Upper lobe of left lung (tissue), 4 donors: ENCODE results near the gene SPRTN.

Experiments
- POLR2A ChIP-seq, 4 donors: fragments of 450-650 bp; IDR thresholded peaks; one replicate each; pipeline ENCODE4 v1.5.1; 2016 to 2017; ENCODE audit warnings: antibody characterized with exemption in 4 of 4, mild to moderate bottlenecking in 2 of 4
- POLR2AphosphoS5 ChIP-seq, 2 donors: sonication (generic); formaldehyde crosslinking; IDR thresholded peaks; one replicate each; pipeline ENCODE4 v1.5.1; 2017; ENCODE audit warnings: antibody characterized with exemption in 2 of 2
- TF ChIP-seq, protein P1 (sequence below), 6 experiments: fragments of 450-650 bp in 4 of 6; fragments of 200-600 bp in 2 of 6; sonication (generic) in 2 of 6; IDR thresholded peaks; one replicate each; pipeline ENCODE4 v1.5.1; 2016 to 2019; ENCODE audit warnings: antibody characterized with exemption in 6 of 6

DNA sequence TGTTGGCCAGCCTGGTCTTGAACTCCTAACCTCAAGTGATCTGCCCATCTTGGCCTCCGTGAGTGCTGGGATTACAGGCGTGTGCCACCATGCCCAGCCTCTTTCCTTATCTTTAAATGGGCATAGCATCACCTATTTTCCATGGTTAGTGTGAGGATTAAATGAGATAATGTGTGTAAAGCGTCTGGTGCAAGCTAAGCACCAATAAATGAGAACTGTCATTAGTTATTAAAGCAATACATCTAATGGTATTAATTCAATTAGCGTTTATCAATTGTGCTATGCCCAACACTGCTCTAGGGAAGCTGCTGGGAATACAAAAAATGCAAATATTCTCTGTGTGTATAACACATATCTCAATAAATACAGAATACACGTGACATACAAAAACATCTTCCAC lies 10.5 kb upstream of the SPRTN start:
- TF ChIP-seq, protein P1, sequence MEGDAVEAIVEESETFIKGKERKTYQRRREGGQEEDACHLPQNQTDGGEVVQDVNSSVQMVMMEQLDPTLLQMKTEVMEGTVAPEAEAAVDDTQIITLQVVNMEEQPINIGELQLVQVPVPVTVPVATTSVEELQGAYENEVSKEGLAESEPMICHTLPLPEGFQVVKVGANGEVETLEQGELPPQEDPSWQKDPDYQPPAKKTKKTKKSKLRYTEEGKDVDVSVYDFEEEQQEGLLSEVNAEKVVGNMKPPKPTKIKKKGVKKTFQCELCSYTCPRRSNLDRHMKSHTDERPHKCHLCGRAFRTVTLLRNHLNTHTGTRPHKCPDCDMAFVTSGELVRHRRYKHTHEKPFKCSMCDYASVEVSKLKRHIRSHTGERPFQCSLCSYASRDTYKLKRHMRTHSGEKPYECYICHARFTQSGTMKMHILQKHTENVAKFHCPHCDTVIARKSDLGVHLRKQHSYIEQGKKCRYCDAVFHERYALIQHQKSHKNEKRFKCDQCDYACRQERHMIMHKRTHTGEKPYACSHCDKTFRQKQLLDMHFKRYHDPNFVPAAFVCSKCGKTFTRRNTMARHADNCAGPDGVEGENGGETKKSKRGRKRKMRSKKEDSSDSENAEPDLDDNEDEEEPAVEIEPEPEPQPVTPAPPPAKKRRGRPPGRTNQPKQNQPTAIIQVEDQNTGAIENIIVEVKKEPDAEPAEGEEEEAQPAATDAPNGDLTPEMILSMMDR (IDR thresholded peaks at IDR 0.05), result no peak
- no peak for TF ChIP-seq POLR2AphosphoS5 (IDR thresholded peaks at IDR 0.05)
- TF ChIP-seq POLR2A (IDR thresholded peaks at IDR 0.05), result no peak
